ENCODE measurements around the gene RBM17. TPM values are rescaled to one million over a fixed set of nuclear protein-coding genes. Genes with fewer than 3 reads are reported as not detected.
A peak's percentile ranks its signal among the peaks of the same experiment; 100 is the strongest.

The RBM17 gene
- total and polyA plus RNA-seq, 2 of the 4 experiments (the other 2 are of a cell fraction) = 24.6 to 56.7 TPM

- Histone ChIP-seq H4K20me1 (ENCODE audit: insufficient read depth, low read length) (peaks cover 32% of the 10 kb centered on the region), H3K79me1 (ENCODE audit: low read depth in 1 of 2, low read length in 2 of 2) (peaks cover 9 to 69% of the 10 kb centered on the region in 2 experiments), H3K4ac (ENCODE audit: low read depth, low read length) (peak overlapping the region; percentile 82), H3K9me3 (ENCODE audit: control insufficient read depth, insufficient read depth, low read length) (no peaks in the 10 kb centered on the region), H2BK15ac (ENCODE audit: low read depth, low read length) (no peak overlapping the region), H3K36me3 (ENCODE audit: control insufficient read depth, insufficient read depth, low read length) (peaks cover 9% of the 10 kb centered on the region), H2BK5ac (ENCODE audit: low read depth, low read length, poor library complexity, severe bottlenecking) (peak overlapping the region; percentile 80), H3K56ac (ENCODE audit: extremely low read depth, insufficient read depth, low read length) (no peak overlapping the region), H4K5ac (ENCODE audit: low read depth, low read length) (no peak overlapping the region), H3K23ac (ENCODE audit: low read depth, low read length) (peak overlapping the region; percentile 79), H2AFZ (replicated peaks; ENCODE audit: low read length, poor library complexity) (peak overlapping the region; percentile 87), H4K91ac (ENCODE audit: insufficient read depth, low read depth, low read length) (peak overlapping the region; percentile 55), H4K8ac (ENCODE audit: low read depth in 2 of 2, low read length in 2 of 2) (peak overlapping the region; percentile 31 to 70; a peak in 2 of 4 replicates), H2AK5ac (ENCODE audit: low read depth, low read length) (peak overlapping the region; percentile 74), H3K18ac (ENCODE audit: low read depth, low read length) (peak overlapping the region; percentile 29; the same call in 1 of the 2 replicates), H3K9ac (ENCODE audit: low read depth, low read length) (peak overlapping the region; percentile 98), H3K14ac (replicated peaks; ENCODE audit: low read depth, low read length) (peak overlapping the region; percentile 79; the same call in 1 of the 2 replicates), H3K9me1 (ENCODE audit: insufficient read depth, low read length) (peaks cover 25% of the 10 kb centered on the region), H2AK9ac (replicated peaks; ENCODE audit: low read depth, low read length, poor library complexity) (peak overlapping the region; percentile 95), H2BK20ac (ENCODE audit: low read depth, low read length) (no peak overlapping the region), H3K4me2 (ENCODE audit: low read depth, low read length) (peak overlapping the region; percentile 94), H2BK120ac (ENCODE audit: low read depth, low read length) (peak overlapping the region; percentile 63), H3K27me3 (ENCODE audit: control insufficient read depth, insufficient read depth, low read length) (no peaks in the 10 kb centered on the region), H3K4me3 (ENCODE audit: insufficient read depth, low read depth, low read length) (peak overlapping the region; percentile 75), H3K4me1 (ENCODE audit: control insufficient read depth, insufficient read depth, low read length) (peaks cover 21% of the 10 kb centered on the region), H3K27ac (ENCODE audit: insufficient read depth, low read length) (peak overlapping the region; percentile 93)
- DNase-seq = no peak
- intact Hi-C loops (cut with micrococcal nuclease) = no loop called here
- in situ Hi-C loops (cut with MboI; ENCODE audit: low sequenced_read_pairs) = loop anchor here (25.0 kb wide), 1 partner anchor 617 kb away; no protein-coding TSS in a partner anchor
- ATAC-seq (ENCODE audit: low read depth) = peak; percentile 13
- POLR2A ChIA-PET (ENCODE audit: unreplicated experiment) = interaction anchor here (1.1 kb wide), 1 partner anchor 11 kb away, joined by 4 read pairs; no protein-coding TSS in a partner anchor
- TF ChIP-seq MXI1 (IDR thresholded peaks at IDR 0.05; ENCODE audit: borderline replicate concordance, low read depth, low read length) (peak; percentile 68; the same call in 1 of the 2 replicates), USF2 (IDR thresholded peaks at IDR 0.05; ENCODE audit: low read depth, low read length) (peak; percentile 61), BHLHE40 (IDR thresholded peaks at IDR 0.05; ENCODE audit: low read depth, low read length) (no peak), CHD1 (IDR thresholded peaks at IDR 0.05; ENCODE audit: low read depth, low read length) (no peak), SMC3 (IDR thresholded peaks at IDR 0.05; ENCODE audit: low read depth, low read length) (no peak), CTCF (conservative IDR thresholded peaks at IDR 0.05; ENCODE audit: low read depth, low read length) (no peak), MAZ (IDR thresholded peaks at IDR 0.05; ENCODE audit: borderline replicate concordance, low read depth, low read length) (no peak)
- WGBS, 2 experiments (ENCODE audit: extremely low coverage in 2 of 2, insufficient read length in 1 of 2) = 1% methylated on average over 51 of the region's 76 CpGs; no CpG with 5 or more reads in 1 of the 2 experiments
- BruUV-seq (replicated peaks) = no TSS peak
- dilution Hi-C loops (cut with HindIII; ENCODE audit: low sequenced_read_pairs, unreplicated experiment) = no loop called here
- CTCF ChIA-PET = interaction anchor here (1.2 kb wide), 1 partner anchor 59 kb away, joined by 3 read pairs; no protein-coding TSS in a partner anchor
These were observed 56.5 kb downstream of the RBM17 start for GRCh38 chr10:6145166-6145987.

All from IMR-90 (cell line).